Activated T-helper 2 cell treated with anti-CD3 and anti-CD28 coated beads, Interferon-gamma antibody, Interleukin-2, Interleukin-4, amounts not matched to agents 10 μg/mL and 5 μg/mL and 100 μg/mL, durations not matched to agents 14 hours and 24 hours and 36 hours (primary cell): ENCODE data around the gene ZNF341. TPM values are rescaled to one million over a fixed set of nuclear protein-coding genes. Genes with fewer than 3 reads are reported as not detected.

Experiments used
- DNase-seq: peaks from one replicate; pipeline ENCODE4 v3.0.0; 2021; ENCODE audit warnings: low spot score
- H3K27ac Mint-ChIP-seq: one replicate; pipeline ENCODE4 v1.8.0; 2021; ENCODE audit warnings: mixed read lengths
- H3K27me3 Mint-ChIP-seq: one replicate; pipeline ENCODE4 v1.8.0; 2021; ENCODE audit warnings: low read depth, mixed read lengths
- H3K36me3 Mint-ChIP-seq: one replicate; pipeline ENCODE4 v1.8.0; 2021; ENCODE audit warnings: low read depth, mixed read lengths
- H3K4me1 Mint-ChIP-seq: one replicate; pipeline ENCODE4 v1.8.0; 2021; ENCODE audit warnings: low read depth, mixed read lengths
- H3K4me3 Mint-ChIP-seq: one replicate; pipeline ENCODE4 v1.8.0; 2021; ENCODE audit warnings: low read depth, mild to moderate bottlenecking, moderate library complexity, mixed read lengths
- H3K9me3 Mint-ChIP-seq: one replicate; pipeline ENCODE4 v1.8.0; 2021; ENCODE audit warnings: mixed read lengths
- intact Hi-C: fragments of 100-400 bp; cut with micrococcal nuclease; formaldehyde crosslinking; loops from one replicate; pipeline ENCODE4 v1.15.1; 2023
- total RNA-seq: library from RNA; stranded (reverse); gene quantifications from 2 replicates; pipeline ENCODE4 v1.2.3, GENCODE V29; 2022

ZNF341 gene
- total RNA-seq, 1 donor from 2014 or later: 7.0 TPM

DNA sequence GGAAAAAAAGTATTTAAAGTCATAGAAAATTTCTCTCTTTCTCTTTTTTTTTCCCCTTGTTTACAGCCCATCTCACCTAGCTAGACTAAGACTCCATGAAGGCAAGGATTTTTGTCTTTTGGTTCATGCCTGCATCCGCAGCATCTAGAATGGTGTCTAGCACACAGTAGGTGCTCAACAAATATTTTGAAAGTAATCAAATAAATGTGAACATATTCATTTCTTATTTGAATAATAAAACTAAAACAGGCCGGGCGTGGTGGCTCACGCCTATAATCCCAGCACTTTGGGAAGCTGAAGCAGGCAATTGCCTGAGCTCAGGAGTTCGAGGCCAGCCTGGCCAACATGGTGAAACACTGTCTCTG is 4.7 kb upstream of the ZNF341 start:
- Mint-ChIP-seq H3K36me3 (no peaks in the 10 kb centered on the region), H3K27ac (no peak overlapping the region), H3K4me1 (peaks cover 4% of the 10 kb centered on the region), H3K27me3 (no peaks in the 10 kb centered on the region), H3K4me3 (no peak overlapping the region), H3K9me3 (no peaks in the 10 kb centered on the region)
- intact Hi-C loops: no loop called here
- no peak for DNase-seq

DNA sequence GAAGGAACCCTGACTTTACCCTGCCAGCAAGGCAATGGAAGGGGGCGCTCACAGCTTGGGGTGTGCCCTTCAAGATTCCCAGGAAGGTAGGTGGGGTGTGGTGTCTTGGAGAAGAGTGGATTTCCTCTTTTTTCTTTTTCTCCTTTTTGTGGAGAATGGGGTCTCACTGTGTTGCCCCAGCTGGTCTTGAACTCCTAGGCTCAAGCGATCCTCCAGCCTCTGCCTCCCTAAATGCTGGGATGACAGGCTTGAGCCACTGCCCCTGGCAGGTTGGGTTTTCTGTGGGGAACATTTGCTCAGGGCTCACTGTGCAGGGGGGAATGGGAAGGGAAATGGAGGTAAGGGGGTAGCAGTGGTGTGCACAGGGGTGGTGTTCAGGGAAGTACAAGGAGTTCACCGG is 4.0 kb upstream of the ZNF341 start:
- H3K27me3 Mint-ChIP-seq: no peaks in the 10 kb centered on the region
- H3K4me1 Mint-ChIP-seq: peaks cover 7% of the 10 kb centered on the region
- intact Hi-C loops: no loop called here
- H3K27ac Mint-ChIP-seq: no peak overlapping the region
- H3K36me3 Mint-ChIP-seq: no peaks in the 10 kb centered on the region
- no peak for DNase-seq
- no peak overlapping the region for H3K4me3 Mint-ChIP-seq
- H3K9me3 Mint-ChIP-seq: no peaks in the 10 kb centered on the region

DNA sequence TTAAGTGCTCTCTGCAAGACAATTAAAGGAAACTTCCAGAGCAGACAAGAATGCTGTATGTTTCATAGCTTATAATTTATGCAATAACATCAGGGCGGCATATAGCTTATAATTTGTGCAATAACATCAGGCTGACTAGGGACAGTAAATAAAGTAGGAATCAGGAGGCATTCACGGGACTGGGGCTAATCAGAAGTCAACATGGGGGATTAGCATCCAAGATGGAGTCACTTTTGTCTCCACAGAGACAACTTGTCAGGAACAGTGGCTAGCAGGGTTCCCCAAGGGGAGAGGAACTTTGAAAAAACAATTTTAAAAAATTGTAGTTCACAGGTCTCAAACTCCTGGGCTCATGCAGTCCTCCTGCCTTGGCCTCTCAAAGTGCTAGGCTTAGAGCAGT is 3.3 kb upstream of the ZNF341 start:
- Mint-ChIP-seq H3K4me3 (no peak overlapping the region), H3K36me3 (no peaks in the 10 kb centered on the region), H3K27me3 (no peaks in the 10 kb centered on the region), H3K4me1 (peaks cover 8% of the 10 kb centered on the region), H3K9me3 (no peaks in the 10 kb centered on the region), H3K27ac (no peak overlapping the region)
- DNase-seq: no peak
- intact Hi-C loops: no loop called here

DNA sequence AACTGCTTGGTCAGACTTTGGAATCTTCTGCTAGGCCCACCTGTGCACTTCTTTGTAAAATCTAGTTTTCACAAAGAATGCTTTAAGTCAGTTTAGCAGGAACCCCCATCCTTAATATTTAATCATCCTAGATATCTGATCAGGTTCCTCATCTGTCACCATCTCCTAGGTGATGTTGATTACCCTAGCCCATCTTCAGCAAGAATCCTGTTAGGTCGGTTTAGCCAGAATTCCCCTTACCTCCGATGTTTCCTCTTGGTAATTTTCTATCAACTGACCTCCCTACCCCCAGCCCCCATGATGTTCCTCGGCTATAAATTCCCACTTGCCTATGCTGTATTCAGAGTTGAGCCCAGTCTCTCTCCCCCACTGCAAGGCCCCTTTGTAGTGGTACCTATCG is 2.7 kb upstream of the ZNF341 start:
- intact Hi-C loops: no loop called here
- Mint-ChIP-seq H3K4me1 (peaks cover 14% of the 10 kb centered on the region), H3K4me3 (no peak overlapping the region), H3K36me3 (peaks cover 4% of the 10 kb centered on the region), H3K27ac (no peak overlapping the region), H3K27me3 (no peaks in the 10 kb centered on the region), H3K9me3 (no peaks in the 10 kb centered on the region)
- DNase-seq: no peak

DNA sequence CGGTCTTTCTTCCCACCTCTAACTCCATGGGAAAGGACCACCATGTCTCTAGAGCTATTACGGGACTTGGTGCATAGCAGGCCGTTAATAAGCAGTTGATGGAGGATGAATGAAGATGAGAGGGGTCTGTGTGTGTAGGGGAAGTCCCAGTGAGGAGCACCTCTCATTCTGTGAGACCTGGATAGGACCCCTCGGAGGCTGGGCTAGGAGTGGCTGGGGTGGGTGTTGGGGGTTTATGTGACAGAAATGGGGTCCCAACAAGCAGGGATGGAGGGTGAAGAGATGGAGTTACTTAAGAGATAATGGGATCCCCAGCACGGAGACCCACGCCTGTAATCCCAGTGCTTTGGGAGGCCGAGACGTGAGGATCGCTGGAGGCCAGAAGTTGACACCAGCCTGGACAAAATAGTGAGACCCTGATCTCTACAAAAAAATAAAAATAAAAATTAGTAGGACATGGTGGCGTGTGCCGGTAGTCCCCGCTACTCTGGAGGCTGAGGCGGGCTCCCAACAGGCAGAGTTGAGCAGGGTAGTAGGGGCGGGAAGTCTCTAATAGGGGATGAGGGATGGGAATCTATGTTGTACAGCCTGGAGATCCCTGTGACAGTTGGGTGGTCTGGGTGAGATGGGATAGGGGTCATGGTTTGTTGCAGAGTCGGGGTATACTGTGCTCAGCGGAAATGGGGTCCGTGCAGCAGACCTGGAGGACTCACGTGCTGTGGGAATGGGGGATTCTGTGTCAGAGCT is 677 bp upstream of the ZNF341 start:
- Mint-ChIP-seq H3K27ac (peak overlapping the region; percentile 94), H3K36me3 (peaks cover 13% of the 10 kb centered on the region), H3K27me3 (no peaks in the 10 kb centered on the region), H3K4me3 (peak overlapping the region; percentile 87), H3K4me1 (peaks cover 18% of the 10 kb centered on the region), H3K9me3 (peaks cover 7% of the 10 kb centered on the region)
- intact Hi-C loops: no loop called here
- DNase-seq: no peak

DNA sequence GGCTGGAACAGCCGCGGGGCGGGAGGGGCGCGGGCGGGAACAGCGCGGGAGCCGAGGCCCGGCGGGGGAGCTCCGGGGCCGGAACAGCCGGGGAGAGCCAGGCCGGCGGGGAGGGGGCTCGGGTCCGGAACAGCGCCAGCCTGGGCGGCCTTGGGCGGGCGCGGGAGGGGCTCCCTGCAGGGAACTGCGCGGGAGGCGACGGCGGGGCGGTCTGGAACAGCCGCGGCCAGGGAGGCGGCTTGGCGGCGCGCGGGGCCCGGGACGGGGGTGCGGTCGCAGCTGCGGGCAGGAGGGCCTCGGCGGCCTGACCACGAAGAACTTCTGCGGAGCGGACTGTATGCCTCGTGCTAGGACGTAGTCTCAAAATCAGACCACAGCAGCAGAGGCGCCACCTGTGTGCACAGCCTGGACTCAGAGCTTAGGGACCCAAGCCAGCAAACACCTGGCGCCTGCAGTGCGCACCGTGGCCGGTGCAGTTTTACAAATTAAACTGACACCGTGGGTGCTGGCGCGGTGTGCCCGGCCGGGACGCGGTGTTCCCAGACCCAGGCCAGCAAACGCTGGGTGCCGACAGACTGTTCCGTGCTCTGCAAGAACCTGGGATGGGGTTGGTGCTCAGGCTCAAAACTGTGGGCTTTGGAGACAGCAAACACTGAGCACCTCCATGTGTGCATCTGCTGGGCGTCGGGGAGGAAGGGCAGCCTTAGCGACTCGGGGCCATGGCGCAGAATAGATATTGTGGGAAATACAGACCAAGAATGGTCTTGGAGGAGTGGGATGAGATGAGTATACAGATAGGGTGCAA is 572 bp downstream of the ZNF341 start:
- intact Hi-C loops: loop anchor here (1.0 to 2.0 kb wide), 4 partner anchors 12 to 276 kb away; partner anchors contain the start of genes CHMP4B and PXMP4
- Mint-ChIP-seq H3K27ac (peak overlapping the region; percentile 74), H3K36me3 (peaks cover 21% of the 10 kb centered on the region), H3K9me3 (peaks cover 17% of the 10 kb centered on the region), H3K27me3 (no peaks in the 10 kb centered on the region), H3K4me1 (peaks cover 18% of the 10 kb centered on the region), H3K4me3 (peak overlapping the region; percentile 89)
- DNase-seq: no peak

DNA sequence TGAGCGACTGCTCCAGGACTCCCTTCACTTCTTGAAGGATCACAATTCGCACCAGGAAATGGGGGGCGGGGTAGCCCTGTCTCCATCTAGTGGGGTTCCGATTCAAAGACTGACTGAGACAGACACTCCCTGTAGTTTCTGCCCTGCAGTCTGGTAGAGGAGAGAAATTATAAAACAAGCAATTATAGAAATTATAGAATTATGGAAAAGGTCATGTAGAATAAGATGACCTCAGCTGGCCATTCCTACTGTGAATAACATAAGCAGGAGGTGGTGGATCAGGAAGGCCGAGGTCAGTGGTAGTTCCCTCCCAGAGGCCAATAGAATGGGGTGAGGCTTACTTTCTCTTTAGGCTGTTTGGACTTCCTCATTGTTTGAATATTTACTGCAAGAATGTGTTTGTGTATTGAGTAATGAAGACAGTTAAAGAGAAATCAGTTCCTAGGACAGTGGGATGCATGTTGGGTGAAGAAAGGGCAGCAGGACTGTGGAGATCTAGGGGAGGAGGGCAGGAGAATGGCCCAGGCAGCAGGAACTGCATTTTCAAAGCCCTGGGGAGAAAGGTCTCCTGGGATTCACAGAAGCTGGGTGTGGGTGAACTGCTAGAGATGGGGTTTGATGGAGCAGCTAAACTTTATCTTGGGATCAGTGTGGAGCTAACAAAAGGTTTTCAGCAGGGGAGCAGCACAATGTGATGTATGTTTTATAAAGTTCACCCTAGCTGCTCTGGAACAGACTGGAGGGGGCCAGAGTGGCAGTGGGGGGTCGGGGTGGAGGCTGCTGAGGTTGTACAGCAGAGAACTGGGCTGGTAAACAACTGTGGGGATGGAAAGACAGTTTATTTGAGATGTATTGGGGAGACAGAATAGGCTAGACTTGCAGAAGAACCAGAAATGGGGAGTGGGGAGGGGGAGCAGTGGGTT is 2.1 kb downstream of the ZNF341 start:
- intact Hi-C loops: loop anchor here (2.0 kb wide), 1 partner anchor 277 kb away; no protein-coding TSS in a partner anchor

DNA sequence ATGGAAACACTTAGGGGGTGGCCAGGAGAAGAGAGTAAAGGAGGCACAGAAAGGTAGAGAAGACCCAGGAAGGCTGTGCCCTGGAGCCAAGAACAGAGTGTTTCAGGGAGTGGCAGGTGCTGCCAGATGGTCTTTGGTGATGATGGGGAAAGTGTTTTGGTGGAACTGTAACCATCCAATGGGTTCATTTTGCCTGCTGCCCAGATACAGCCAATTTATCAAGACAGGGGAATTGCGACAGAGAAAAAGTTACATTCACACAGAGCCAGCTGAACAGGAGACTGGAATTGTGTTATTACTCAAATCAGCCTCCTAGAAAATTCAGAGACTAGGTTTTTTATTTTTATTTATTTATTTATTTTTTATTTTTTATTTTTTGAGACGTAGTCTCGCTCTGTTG is 5.2 kb downstream of the ZNF341 start:
- Mint-ChIP-seq H3K27ac (no peak overlapping the region), H3K27me3 (no peaks in the 10 kb centered on the region), H3K36me3 (peaks cover 24% of the 10 kb centered on the region), H3K4me1 (peaks cover 14% of the 10 kb centered on the region), H3K9me3 (peaks cover 21% of the 10 kb centered on the region), H3K4me3 (no peak overlapping the region)
- DNase-seq: no peak
- intact Hi-C loops: no loop called here

More for the DNA sequence above, 2.1 kb downstream of the ZNF341 start:
- no peak for DNase-seq
- peaks cover 18% of the 10 kb centered on the region for H3K4me1 Mint-ChIP-seq
- peak overlapping the region; percentile 4 for H3K27ac Mint-ChIP-seq
- H3K9me3 Mint-ChIP-seq: peaks cover 21% of the 10 kb centered on the region
- no peaks in the 10 kb centered on the region for H3K27me3 Mint-ChIP-seq
- H3K36me3 Mint-ChIP-seq: peaks cover 24% of the 10 kb centered on the region
- H3K4me3 Mint-ChIP-seq: peak overlapping the region; percentile 31

DNA sequence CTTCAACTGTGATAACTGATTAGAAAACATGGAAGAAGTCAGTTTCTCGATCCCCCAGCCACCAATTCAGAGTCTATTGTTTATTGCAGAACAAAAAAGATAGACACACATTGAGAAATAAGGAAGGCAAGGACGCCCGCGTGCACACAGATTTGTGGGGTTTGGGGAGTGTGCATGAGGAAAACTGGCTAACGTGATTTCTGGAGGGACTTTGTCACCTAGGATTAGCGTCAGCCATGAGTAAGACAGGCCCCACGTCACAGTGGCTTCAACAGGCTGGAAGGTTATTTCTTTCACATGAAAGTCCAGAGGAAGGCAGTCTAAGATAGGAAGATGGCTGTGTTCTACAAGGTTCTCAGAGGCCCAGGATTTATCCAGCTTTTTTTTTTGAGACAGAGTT is 7.7 kb downstream of the ZNF341 start:
- no peak for DNase-seq
- Mint-ChIP-seq H3K4me1 (no peaks in the 10 kb centered on the region), H3K27ac (no peak overlapping the region), H3K36me3 (peaks cover 20% of the 10 kb centered on the region), H3K27me3 (no peaks in the 10 kb centered on the region), H3K9me3 (peaks cover 21% of the 10 kb centered on the region), H3K4me3 (no peak overlapping the region)
- intact Hi-C loops: no loop called here

DNA sequence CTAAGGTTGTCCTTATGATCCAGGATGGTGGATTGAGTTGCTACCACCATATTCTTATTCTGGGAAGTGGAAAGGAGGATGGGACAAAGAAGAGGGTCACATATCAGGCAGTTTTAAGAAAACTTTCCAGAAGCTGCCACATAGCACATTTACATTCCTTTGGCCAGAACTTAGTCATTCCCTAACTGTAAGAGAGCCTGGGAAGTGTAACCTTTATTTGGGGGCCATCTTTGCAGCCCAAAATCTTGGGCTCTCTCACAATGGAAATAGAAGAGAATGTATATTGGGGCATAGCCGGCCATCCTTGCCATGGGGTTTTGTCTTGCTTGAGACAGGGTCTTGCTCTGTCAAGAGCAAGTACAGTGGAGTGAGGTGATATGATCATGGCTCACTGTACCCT is 8.4 kb downstream of the ZNF341 start:
- Mint-ChIP-seq H3K27ac (no peak overlapping the region), H3K4me3 (no peak overlapping the region), H3K4me1 (no peaks in the 10 kb centered on the region), H3K27me3 (no peaks in the 10 kb centered on the region), H3K9me3 (peaks cover 21% of the 10 kb centered on the region), H3K36me3 (peaks cover 21% of the 10 kb centered on the region)
- no peak for DNase-seq
- intact Hi-C loops: no loop called here

DNA sequence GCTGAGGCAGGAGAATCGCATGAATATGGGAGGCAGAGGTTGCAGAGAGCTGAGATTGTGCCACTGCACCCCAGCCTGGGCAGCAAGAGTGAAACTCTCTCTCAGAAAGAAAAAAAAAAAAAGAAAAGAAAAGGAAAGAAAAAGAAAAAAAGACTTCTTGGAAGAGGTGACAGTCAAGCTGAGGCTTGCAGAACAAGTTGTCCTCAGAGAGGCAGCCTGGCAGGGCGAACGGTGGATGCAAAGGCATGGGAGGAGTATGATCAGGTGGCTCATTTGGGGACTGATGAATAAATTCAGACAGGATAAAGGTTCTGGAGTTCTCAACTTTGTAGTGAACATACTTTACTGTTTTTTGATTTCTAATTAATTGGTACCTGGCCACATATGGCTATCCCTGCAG is 12.4 kb downstream of the ZNF341 start:
- Mint-ChIP-seq H3K9me3 (no peaks in the 10 kb centered on the region), H3K36me3 (peaks cover 14% of the 10 kb centered on the region), H3K4me1 (no peaks in the 10 kb centered on the region), H3K27me3 (no peaks in the 10 kb centered on the region), H3K4me3 (no peak overlapping the region), H3K27ac (no peak overlapping the region)
- no peak for DNase-seq
- intact Hi-C loops: no loop called here

DNA sequence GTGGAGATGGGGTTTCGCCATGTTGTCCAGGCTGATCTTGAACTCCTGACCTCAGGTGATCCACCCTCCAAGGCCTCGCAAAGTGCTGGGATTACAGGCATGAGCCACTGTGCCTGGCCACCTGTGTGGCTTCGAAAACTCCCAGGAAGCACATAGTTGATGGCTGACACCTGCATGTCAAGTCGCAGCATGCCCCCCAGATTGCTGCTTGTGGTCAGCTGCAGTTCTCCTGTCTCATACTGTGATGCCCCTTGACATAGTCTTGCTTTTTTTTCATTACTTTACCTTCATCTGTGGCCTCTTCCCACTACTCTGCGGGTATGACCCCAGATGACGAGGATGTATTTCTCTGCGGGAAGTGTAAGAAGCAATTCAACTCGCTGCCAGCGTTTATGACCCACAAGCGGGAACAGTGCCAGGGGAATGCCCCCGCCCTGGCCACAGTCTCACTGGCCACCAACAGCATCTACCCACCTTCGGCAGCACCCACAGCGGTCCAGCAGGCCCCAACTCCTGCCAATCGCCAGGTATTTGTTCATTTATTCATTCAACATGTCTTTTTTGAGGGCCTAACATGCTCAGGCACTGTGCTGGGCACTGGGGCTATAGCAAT is 13.1 kb downstream of the ZNF341 start:
- Mint-ChIP-seq H3K27ac (no peak overlapping the region), H3K4me1 (no peaks in the 10 kb centered on the region), H3K27me3 (no peaks in the 10 kb centered on the region), H3K36me3 (peaks cover 14% of the 10 kb centered on the region), H3K4me3 (no peak overlapping the region), H3K9me3 (no peaks in the 10 kb centered on the region)
- DNase-seq: no peak
- intact Hi-C loops: no loop called here
